HepG2 (cell line): ENCODE results near the gene UBTD2. TPM values are rescaled to one million over a fixed set of nuclear protein-coding genes. Genes with fewer than 3 reads are reported as not detected.
A peak's percentile ranks its signal among the peaks of the same experiment; 100 is the strongest.

Experiments
- FOSL1 ChIP-seq: sonication (generic); formaldehyde crosslinking; IDR thresholded peaks from 2 replicates; pipeline ENCODE4 v1.9.0; 2021; ENCODE audit warnings: missing genetic modification reagents, borderline replicate concordance
- GPN1 ChIP-seq: sonication (generic); formaldehyde crosslinking; IDR thresholded peaks from 2 replicates; pipeline ENCODE4 v1.5.1; 2020; ENCODE audit warnings: missing genetic modification reagents, borderline replicate concordance
- HNRNPL ChIP-seq: fragments of 200-400 bp; formaldehyde crosslinking; IDR thresholded peaks from 2 replicates; pipeline ENCODE4 v1.6.1; 2017; ENCODE audit warnings: mild to moderate bottlenecking, low read depth, low read length
- MYNN ChIP-seq: sonication (generic); formaldehyde crosslinking; IDR thresholded peaks from 2 replicates; pipeline ENCODE4 v1.4.0; 2020; ENCODE audit warnings: mild to moderate bottlenecking, low read depth, missing genetic modification reagents
- NR2F6 ChIP-seq, 2 experiments: IDR thresholded peaks; 2 replicates each; pipeline ENCODE4 v1.6.1; 2016; ENCODE audit warnings: antibody characterized with exemption in 1 of 2, mild to moderate bottlenecking in 1 of 2
- PHB2 ChIP-seq: fragments of 450-650 bp; IDR thresholded peaks from 2 replicates; pipeline ENCODE4 v1.6.1; 2018; ENCODE audit not compliant: partially characterized antibody
- SIX4 ChIP-seq: sonication (generic); formaldehyde crosslinking; IDR thresholded peaks from 2 replicates; pipeline ENCODE4 v1.4.0; 2020; ENCODE audit warnings: missing genetic modification reagents
- SMAD3 ChIP-seq: sonication (generic); formaldehyde crosslinking; IDR thresholded peaks from 2 replicates; pipeline ENCODE4 v1.4.0; 2020; ENCODE audit warnings: missing genetic modification reagents
- ZNF24 ChIP-seq: fragments of 450-650 bp; IDR thresholded peaks from 2 replicates; pipeline ENCODE4 v1.6.1; 2017; ENCODE audit warnings: antibody characterized with exemption, mild to moderate bottlenecking
- ZNF670 ChIP-seq: sonication (generic); formaldehyde crosslinking; IDR thresholded peaks from 2 replicates; pipeline ENCODE4 v1.8.0; 2022; ENCODE audit warnings: mild to moderate bottlenecking, missing genetic modification reagents, borderline replicate concordance
- ZNF749 ChIP-seq: sonication (generic); formaldehyde crosslinking; IDR thresholded peaks from 2 replicates; pipeline ENCODE4 v1.8.0; 2022; ENCODE audit warnings: mild to moderate bottlenecking, missing genetic modification reagents, moderate library complexity, borderline replicate concordance
- ZSCAN9 ChIP-seq: IDR thresholded peaks from 2 replicates; pipeline ENCODE4 v1.6.1; 2016; ENCODE audit warnings: borderline replicate concordance
- polyA plus RNA-seq, 8 experiments: library from polyadenylated mRNA; depleted of rRNA in 3 of 8; stranded (reverse) in 7 of 8; unstranded in 1 of 8; fragments of >200 nt; fragmentation: Illumina TruSeq in 4 of 8; extraction: Trizol in 4 of 8; gene quantifications; 2 replicates each; pipeline versions ENCODE4 v1.2.1 to v1.2.3, GENCODE V29; 2011 to 2016; ENCODE audit warnings: low read depth in 4 of 8, missing spikeins in 1 of 8, mixed read lengths in 1 of 8; ENCODE audit not compliant: insufficient read depth in 1 of 8
- total RNA-seq, 5 experiments: library from RNA; depleted of rRNA; stranded (reverse); fragments of >200 nt; fragmentation: Illumina TruSeq; extraction: Trizol; gene quantifications; 2 replicates each; pipeline ENCODE4 v1.2.3, GENCODE V29; 2016; ENCODE audit warnings: low read depth in 1 of 5
- TF ChIP-seq, protein P1 (sequence below): sonication (generic); formaldehyde crosslinking; IDR thresholded peaks from 2 replicates; pipeline ENCODE4 v1.5.0; 2020; ENCODE audit warnings: mild to moderate bottlenecking, missing genetic modification reagents, borderline replicate concordance
- TF ChIP-seq, protein P2 (sequence below): sonication (generic); formaldehyde crosslinking; IDR thresholded peaks from 2 replicates; pipeline ENCODE4 v1.4.0; 2020; ENCODE audit warnings: missing genetic modification reagents, mild to moderate bottlenecking, borderline replicate concordance
- TF ChIP-seq, protein P3 (sequence below): sonication (generic); formaldehyde crosslinking; IDR thresholded peaks from 2 replicates; pipeline ENCODE4 v1.4.0; 2020; ENCODE audit warnings: missing genetic modification reagents

The UBTD2 gene
- total and polyA plus RNA-seq, 2 of the 13 experiments (the other 11 are each of a cell fraction or from before 2014, with no cell fraction given) = 15.2 to 24.1 TPM

DNA sequence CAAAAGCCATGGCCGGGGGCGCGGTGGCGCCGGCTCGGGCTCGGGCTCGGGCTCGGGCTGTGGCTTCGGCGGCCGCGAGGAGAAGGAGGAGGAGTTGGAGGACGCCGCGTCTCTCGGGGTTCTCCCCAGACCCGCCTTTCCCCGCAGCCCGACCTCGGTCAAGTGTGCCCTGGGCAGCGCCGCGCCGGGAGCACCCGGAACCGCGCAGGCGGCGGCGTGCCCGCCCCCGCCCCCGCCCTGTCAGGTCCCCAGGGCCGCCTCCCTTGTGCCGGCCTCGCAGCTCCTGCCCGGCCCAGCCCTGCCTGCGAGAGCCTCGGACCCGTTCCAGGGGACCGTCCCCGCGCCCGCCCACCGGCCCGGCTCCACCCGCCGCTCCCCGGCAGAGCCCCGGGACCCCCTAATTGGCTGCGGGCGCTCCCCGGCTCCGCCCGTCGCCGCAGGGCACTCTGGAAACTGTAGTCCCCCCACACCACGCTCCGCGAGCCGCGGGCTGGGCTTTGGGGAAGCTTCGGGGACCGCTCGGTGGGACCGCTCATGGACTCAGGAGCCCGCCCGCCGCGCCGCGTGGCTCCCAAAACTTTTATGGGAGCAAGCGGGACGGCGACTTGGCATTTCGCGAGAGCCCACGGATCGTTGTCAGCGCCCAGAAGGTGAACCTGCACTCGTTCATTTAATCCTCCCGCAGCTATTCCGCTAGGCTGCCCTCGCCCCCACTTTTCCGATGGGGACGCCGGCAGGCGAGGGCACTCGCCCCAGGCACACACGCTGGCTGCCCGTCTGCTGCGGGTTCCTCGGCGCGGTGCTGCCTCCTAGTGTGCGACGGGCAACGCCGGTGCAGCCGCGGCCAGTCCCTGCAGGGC is 95.3 kb downstream of the UBTD2 start, which contains the start of gene STK10 (continued):
- TF ChIP-seq, protein P1, sequence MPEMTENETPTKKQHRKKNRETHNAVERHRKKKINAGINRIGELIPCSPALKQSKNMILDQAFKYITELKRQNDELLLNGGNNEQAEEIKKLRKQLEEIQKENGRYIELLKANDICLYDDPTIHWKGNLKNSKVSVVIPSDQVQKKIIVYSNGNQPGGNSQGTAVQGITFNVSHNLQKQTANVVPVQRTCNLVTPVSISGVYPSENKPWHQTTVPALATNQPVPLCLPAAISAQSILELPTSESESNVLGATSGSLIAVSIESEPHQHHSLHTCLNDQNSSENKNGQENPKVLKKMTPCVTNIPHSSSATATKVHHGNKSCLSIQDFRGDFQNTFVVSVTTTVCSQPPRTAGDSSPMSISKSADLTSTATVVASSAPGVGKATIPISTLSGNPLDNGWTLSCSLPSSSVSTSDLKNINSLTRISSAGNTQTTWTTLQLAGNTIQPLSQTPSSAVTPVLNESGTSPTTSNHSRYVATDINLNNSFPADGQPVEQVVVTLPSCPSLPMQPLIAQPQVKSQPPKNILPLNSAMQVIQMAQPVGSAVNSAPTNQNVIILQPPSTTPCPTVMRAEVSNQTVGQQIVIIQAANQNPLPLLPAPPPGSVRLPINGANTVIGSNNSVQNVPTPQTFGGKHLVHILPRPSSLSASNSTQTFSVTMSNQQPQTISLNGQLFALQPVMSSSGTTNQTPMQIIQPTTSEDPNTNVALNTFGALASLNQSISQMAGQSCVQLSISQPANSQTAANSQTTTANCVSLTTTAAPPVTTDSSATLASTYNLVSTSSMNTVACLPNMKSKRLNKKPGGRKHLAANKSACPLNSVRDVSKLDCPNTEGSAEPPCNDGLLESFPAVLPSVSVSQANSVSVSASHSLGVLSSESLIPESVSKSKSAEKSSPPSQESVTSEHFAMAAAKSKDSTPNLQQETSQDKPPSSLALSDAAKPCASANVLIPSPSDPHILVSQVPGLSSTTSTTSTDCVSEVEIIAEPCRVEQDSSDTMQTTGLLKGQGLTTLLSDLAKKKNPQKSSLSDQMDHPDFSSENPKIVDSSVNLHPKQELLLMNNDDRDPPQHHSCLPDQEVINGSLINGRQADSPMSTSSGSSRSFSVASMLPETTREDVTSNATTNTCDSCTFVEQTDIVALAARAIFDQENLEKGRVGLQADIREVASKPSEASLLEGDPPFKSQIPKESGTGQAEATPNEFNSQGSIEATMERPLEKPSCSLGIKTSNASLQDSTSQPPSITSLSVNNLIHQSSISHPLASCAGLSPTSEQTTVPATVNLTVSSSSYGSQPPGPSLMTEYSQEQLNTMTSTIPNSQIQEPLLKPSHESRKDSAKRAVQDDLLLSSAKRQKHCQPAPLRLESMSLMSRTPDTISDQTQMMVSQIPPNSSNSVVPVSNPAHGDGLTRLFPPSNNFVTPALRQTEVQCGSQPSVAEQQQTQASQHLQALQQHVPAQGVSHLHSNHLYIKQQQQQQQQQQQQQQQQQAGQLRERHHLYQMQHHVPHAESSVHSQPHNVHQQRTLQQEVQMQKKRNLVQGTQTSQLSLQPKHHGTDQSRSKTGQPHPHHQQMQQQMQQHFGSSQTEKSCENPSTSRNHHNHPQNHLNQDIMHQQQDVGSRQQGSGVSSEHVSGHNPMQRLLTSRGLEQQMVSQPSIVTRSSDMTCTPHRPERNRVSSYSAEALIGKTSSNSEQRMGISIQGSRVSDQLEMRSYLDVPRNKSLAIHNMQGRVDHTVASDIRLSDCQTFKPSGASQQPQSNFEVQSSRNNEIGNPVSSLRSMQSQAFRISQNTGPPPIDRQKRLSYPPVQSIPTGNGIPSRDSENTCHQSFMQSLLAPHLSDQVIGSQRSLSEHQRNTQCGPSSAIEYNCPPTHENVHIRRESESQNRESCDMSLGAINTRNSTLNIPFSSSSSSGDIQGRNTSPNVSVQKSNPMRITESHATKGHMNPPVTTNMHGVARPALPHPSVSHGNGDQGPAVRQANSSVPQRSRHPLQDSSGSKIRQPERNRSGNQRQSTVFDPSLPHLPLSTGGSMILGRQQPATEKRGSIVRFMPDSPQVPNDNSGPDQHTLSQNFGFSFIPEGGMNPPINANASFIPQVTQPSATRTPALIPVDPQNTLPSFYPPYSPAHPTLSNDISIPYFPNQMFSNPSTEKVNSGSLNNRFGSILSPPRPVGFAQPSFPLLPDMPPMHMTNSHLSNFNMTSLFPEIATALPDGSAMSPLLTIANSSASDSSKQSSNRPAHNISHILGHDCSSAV (CRISPR knock-in tag) = no peak
- TF ChIP-seq, protein P2, sequence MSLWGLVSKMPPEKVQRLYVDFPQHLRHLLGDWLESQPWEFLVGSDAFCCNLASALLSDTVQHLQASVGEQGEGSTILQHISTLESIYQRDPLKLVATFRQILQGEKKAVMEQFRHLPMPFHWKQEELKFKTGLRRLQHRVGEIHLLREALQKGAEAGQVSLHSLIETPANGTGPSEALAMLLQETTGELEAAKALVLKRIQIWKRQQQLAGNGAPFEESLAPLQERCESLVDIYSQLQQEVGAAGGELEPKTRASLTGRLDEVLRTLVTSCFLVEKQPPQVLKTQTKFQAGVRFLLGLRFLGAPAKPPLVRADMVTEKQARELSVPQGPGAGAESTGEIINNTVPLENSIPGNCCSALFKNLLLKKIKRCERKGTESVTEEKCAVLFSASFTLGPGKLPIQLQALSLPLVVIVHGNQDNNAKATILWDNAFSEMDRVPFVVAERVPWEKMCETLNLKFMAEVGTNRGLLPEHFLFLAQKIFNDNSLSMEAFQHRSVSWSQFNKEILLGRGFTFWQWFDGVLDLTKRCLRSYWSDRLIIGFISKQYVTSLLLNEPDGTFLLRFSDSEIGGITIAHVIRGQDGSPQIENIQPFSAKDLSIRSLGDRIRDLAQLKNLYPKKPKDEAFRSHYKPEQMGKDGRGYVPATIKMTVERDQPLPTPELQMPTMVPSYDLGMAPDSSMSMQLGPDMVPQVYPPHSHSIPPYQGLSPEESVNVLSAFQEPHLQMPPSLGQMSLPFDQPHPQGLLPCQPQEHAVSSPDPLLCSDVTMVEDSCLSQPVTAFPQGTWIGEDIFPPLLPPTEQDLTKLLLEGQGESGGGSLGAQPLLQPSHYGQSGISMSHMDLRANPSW (CRISPR knock-in tag) = peak; percentile 82; the same call in 1 of the 2 replicates
- TF ChIP-seq ZSCAN9 (CRISPR knock-in tag) = no peak
- TF ChIP-seq ZNF24 = no peak
- peak; percentile 86; the same call in 1 of the 2 replicates for TF ChIP-seq HNRNPL
- no peak for TF ChIP-seq NR2F6 (IDR thresholded peaks at IDR 0.05)
- TF ChIP-seq NR2F6 (CRISPR knock-in tag; IDR thresholded peaks at IDR 0.05) = peak; percentile 72
- no peak for TF ChIP-seq MYNN
- no peak for TF ChIP-seq GPN1 (CRISPR knock-in tag)
- TF ChIP-seq FOSL1 = no peak
- TF ChIP-seq SIX4 (CRISPR knock-in tag) = no peak
- peak; percentile 78; the same call in 1 of the 2 replicates for TF ChIP-seq ZNF670 (CRISPR knock-in tag)
- TF ChIP-seq SMAD3 = peak; percentile 66
- TF ChIP-seq ZNF749 (CRISPR knock-in tag) = peak; percentile 29; the same call in 1 of the 2 replicates
- no peak for TF ChIP-seq PHB2
- TF ChIP-seq, protein P3, sequence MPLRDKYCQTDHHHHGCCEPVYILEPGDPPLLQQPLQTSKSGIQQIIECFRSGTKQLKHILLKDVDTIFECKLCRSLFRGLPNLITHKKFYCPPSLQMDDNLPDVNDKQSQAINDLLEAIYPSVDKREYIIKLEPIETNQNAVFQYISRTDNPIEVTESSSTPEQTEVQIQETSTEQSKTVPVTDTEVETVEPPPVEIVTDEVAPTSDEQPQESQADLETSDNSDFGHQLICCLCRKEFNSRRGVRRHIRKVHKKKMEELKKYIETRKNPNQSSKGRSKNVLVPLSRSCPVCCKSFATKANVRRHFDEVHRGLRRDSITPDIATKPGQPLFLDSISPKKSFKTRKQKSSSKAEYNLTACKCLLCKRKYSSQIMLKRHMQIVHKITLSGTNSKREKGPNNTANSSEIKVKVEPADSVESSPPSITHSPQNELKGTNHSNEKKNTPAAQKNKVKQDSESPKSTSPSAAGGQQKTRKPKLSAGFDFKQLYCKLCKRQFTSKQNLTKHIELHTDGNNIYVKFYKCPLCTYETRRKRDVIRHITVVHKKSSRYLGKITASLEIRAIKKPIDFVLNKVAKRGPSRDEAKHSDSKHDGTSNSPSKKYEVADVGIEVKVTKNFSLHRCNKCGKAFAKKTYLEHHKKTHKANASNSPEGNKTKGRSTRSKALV = peak; percentile 87; the same call in 1 of the 2 replicates
